HEK293 (cell line): ENCODE measurements around the gene NFKB1.

Experiments used
- CTCF ChIA-PET: fragments of 350-600 bp; formaldehyde crosslinking; extraction: SDS; loops from one replicate; lab custom pipeline; 2021; ENCODE audit warnings: antibody characterized with exemption; lab: Yijun Ruan, JAX
- POLR2A ChIA-PET: fragments of 300-600 bp; formaldehyde crosslinking; extraction: SDS; loops from one replicate; lab custom pipeline; 2020; ENCODE audit warnings: antibody characterized with exemption, inconsistent platforms; lab: Yijun Ruan, JAX
- H3K27ac ChIP-seq: fragments of 200-500 bp; sonication (Bioruptor generic); 2 replicates; pipeline ENCODE4 v1.5.1; 2014; ENCODE audit warnings: low read depth, low read length, control low read depth, inconsistent platforms; ENCODE audit errors: extremely low read depth
- H3K36me3 ChIP-seq, 2 experiments: fragments of 200-500 bp in 1 of 2; sonication (Bioruptor generic) in 1 of 2; 1 replicate in 1 of 2; 2 replicates in 1 of 2; pipeline ENCODE4 v1.5.1; 2014 to 2017; ENCODE audit warnings: inconsistent platforms in 2 of 2, low read length in 2 of 2; ENCODE audit not compliant: control insufficient read depth in 2 of 2, insufficient read depth in 1 of 2
- H3K4me1 ChIP-seq: fragments of 200-500 bp; sonication (Bioruptor generic); 2 replicates; pipeline ENCODE4 v1.5.1; 2014; ENCODE audit warnings: mild to moderate bottlenecking, low read length, inconsistent platforms; ENCODE audit not compliant: control insufficient read depth, insufficient read depth
- H3K4me3 ChIP-seq: 2 replicates; pipeline ENCODE4 v1.5.1; 2011; ENCODE audit warnings: low read depth, mild to moderate bottlenecking, control low read depth, low read length, moderate library complexity
- H3K9me3 ChIP-seq: fragments of 200-500 bp; sonication (Bioruptor generic); 2 replicates; pipeline ENCODE4 v1.5.1; 2014; ENCODE audit warnings: low read depth, low read length, inconsistent platforms; ENCODE audit not compliant: control insufficient read depth, insufficient read depth
- HIC1 ChIP-seq: fragments of 450-650 bp; formaldehyde crosslinking; IDR thresholded peaks from 2 replicates; pipeline ENCODE4 v1.5.1; 2016; ENCODE audit warnings: missing biosample characterization, missing genetic modification characterization
- HOXA7 ChIP-seq: sonication (generic); formaldehyde crosslinking; IDR thresholded peaks from 2 replicates; pipeline ENCODE4 v1.8.1; 2022; ENCODE audit warnings: missing genetic modification reagents, borderline replicate concordance
- KLF17 ChIP-seq: fragments of 450-650 bp; formaldehyde crosslinking; IDR thresholded peaks from 2 replicates; pipeline ENCODE4 v1.5.1; 2016; ENCODE audit warnings: missing biosample characterization, missing genetic modification characterization
- RBAK ChIP-seq: fragments of 450-650 bp; formaldehyde crosslinking; IDR thresholded peaks from 2 replicates; pipeline ENCODE4 v1.5.1; 2016; ENCODE audit warnings: missing biosample characterization, missing genetic modification characterization
- ZNF133 ChIP-seq: fragments of 450-650 bp; formaldehyde crosslinking; IDR thresholded peaks from 2 replicates; pipeline ENCODE4 v1.5.1; 2016; ENCODE audit warnings: missing biosample characterization, missing genetic modification characterization
- ZNF146 ChIP-seq: fragments of 450-650 bp; formaldehyde crosslinking; IDR thresholded peaks from 2 replicates; pipeline ENCODE4 v1.5.1; 2016; ENCODE audit warnings: missing biosample characterization, missing genetic modification characterization
- ZNF544 ChIP-seq: fragments of 450-650 bp; formaldehyde crosslinking; IDR thresholded peaks from 2 replicates; pipeline ENCODE4 v1.5.0; 2017; ENCODE audit warnings: missing biosample characterization, missing genetic modification characterization
- ZNF626 ChIP-seq: fragments of 450-650 bp; sonication (Bioruptor Pico); formaldehyde crosslinking; IDR thresholded peaks from 2 replicates; pipeline ENCODE4 v1.5.1; 2018; ENCODE audit warnings: missing biosample characterization, missing genetic modification characterization, inconsistent platforms
- ZNF658 ChIP-seq: fragments of 450-650 bp; formaldehyde crosslinking; IDR thresholded peaks from 2 replicates; pipeline ENCODE4; 2016; ENCODE audit warnings: missing biosample characterization, missing genetic modification characterization
- ZNF776 ChIP-seq: fragments of 450-650 bp; formaldehyde crosslinking; IDR thresholded peaks from 2 replicates; pipeline ENCODE4 v1.5.0; 2017; ENCODE audit warnings: missing biosample characterization, missing genetic modification characterization, borderline replicate concordance
- ZNF843 ChIP-seq: fragments of 450-650 bp; formaldehyde crosslinking; IDR thresholded peaks from 2 replicates; pipeline ENCODE4 v1.5.1; 2016; ENCODE audit warnings: missing biosample characterization, missing genetic modification characterization
- ZXDB ChIP-seq: fragments of 450-650 bp; formaldehyde crosslinking; IDR thresholded peaks from 2 replicates; pipeline ENCODE4 v1.5.1; 2016; ENCODE audit warnings: missing biosample characterization, missing genetic modification characterization
- TF ChIP-seq, protein P1 (sequence below): fragments of 450-650 bp; formaldehyde crosslinking; IDR thresholded peaks from 2 replicates; pipeline ENCODE4 v1.5.1; 2016; ENCODE audit warnings: missing biosample characterization, missing genetic modification characterization
- TF ChIP-seq, protein P2 (sequence below): fragments of 450-650 bp; formaldehyde crosslinking; IDR thresholded peaks from 2 replicates; pipeline ENCODE4 v1.5.1; 2017; ENCODE audit warnings: missing biosample characterization, missing genetic modification characterization

The NFKB1 gene

DNA sequence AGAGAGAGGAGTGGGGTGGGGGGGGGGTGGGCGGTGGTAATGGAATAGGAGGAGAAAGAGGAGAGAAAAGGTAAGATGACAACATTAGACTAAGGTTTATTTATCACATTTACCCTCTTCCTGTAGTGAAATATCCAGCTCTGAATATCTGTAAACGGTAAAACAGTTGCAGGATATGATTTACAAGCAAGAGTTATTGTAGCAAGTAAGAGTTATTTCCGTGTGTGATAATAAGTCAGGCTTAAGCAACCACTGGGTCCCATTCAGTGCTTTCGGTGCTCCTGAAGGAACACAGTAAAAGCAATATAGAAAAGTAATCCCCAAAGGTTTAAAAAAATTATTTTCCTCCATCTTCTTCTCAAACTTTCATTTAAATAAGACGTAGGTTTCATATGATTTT, 156.0 kb downstream of the NFKB1 start (continued):
- TF ChIP-seq ZNF776: no peak
- TF ChIP-seq HIC1 (tag by site-specific recombination): no peak

GRCh38 chr4:102663073-102663472, 161.9 kb downstream of the NFKB1 start:
- H3K4me3 ChIP-seq: no peak overlapping the region
- H3K4me1 ChIP-seq: no peaks in the 10 kb centered on the region
- H3K9me3 ChIP-seq: no peaks in the 10 kb centered on the region
- no peak for TF ChIP-seq ZNF843
- TF ChIP-seq ZNF133: no peak
- POLR2A ChIA-PET: interaction anchor here (0.5 kb wide), 1 partner anchor 35 kb away, joined by 3 read pairs; no protein-coding TSS in a partner anchor
- no peak overlapping the region for H3K27ac ChIP-seq
- CTCF ChIA-PET: interaction anchor here (0.9 kb wide), 1 partner anchor 384 kb away, joined by 3 read pairs; no protein-coding TSS in a partner anchor
- peaks cover 0 to 9% of the 10 kb centered on the region in 2 experiments; a peak in 1 of 3 replicates for H3K36me3 ChIP-seq

- POLR2A ChIA-PET: no interaction called here
- CTCF ChIA-PET: no interaction called here
- Histone ChIP-seq H3K36me3 (peaks cover 0 to 17% of the 10 kb centered on the region in 2 experiments; a peak in 2 of 3 replicates), H3K4me3 (no peak overlapping the region), H3K27ac (no peak overlapping the region), H3K9me3 (no peaks in the 10 kb centered on the region), H3K4me1 (no peaks in the 10 kb centered on the region)
- TF ChIP-seq, protein P1, sequence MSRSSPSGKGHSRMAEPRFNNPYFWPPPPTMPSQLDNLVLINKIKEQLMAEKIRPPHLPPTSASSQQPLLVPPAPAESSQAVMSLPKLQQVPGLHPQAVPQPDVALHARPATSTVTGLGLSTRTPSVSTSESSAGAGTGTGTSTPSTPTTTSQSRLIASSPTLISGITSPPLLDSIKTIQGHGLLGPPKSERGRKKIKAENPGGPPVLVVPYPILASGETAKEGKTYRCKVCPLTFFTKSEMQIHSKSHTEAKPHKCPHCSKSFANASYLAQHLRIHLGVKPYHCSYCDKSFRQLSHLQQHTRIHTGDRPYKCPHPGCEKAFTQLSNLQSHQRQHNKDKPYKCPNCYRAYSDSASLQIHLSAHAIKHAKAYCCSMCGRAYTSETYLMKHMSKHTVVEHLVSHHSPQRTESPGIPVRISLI (tag by site-specific recombination): no peak
- TF ChIP-seq ZNF626 (tag by site-specific recombination) (no peak), HOXA7 (no peak), ZNF146 (tag by site-specific recombination) (no peak), KLF17 (tag by site-specific recombination) (no peak), RBAK (tag by site-specific recombination) (no peak), ZXDB (tag by site-specific recombination) (no peak), ZNF658 (tag by site-specific recombination) (no peak), ZNF544 (tag by site-specific recombination) (no peak)
- TF ChIP-seq, protein P2, sequence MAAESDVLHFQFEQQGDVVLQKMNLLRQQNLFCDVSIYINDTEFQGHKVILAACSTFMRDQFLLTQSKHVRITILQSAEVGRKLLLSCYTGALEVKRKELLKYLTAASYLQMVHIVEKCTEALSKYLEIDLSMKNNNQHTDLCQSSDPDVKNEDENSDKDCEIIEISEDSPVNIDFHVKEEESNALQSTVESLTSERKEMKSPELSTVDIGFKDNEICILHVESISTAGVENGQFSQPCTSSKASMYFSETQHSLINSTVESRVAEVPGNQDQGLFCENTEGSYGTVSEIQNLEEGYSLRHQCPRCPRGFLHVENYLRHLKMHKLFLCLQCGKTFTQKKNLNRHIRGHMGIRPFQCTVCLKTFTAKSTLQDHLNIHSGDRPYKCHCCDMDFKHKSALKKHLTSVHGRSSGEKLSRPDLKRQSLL: no peak
Observed at GRCh38 chr4:102665527-102665926, 164.4 kb downstream of the NFKB1 start.
